Memory B cell (primary cell): Measurements from ENCODE around the gene DLGAP4.

ENCODE experiments used
- ATAC-seq: fragments of 150-1000 bp; cut with Tn5 transposase; 2 replicates; pipeline ENCODE4 v1.10.0; 2021; ENCODE audit warnings: low read depth, mild to moderate bottlenecking, moderate library complexity
- DNase-seq, 2 donors: peaks; one replicate each; pipeline ENCODE4 v3.0.0; 2022; ENCODE audit warnings: low spot score in 2 of 2
- H3K27ac Mint-ChIP-seq: one replicate; pipeline ENCODE4 v1.8.0; 2022; ENCODE audit warnings: mild to moderate bottlenecking, moderate library complexity, mixed read lengths
- H3K27me3 Mint-ChIP-seq: one replicate; pipeline ENCODE4 v1.8.0; 2022; ENCODE audit warnings: mixed read lengths
- H3K36me3 Mint-ChIP-seq: one replicate; pipeline ENCODE4 v1.8.0; 2022; ENCODE audit warnings: mild to moderate bottlenecking, mixed read lengths
- H3K4me1 Mint-ChIP-seq: one replicate; pipeline ENCODE4 v1.8.0; 2022; ENCODE audit warnings: mixed read lengths
- H3K4me3 Mint-ChIP-seq: one replicate; pipeline ENCODE4 v1.8.0; 2022; ENCODE audit warnings: mild to moderate bottlenecking, moderate library complexity, mixed read lengths
- H3K9me3 Mint-ChIP-seq: one replicate; pipeline ENCODE4 v1.8.0; 2022; ENCODE audit warnings: mixed read lengths

Gene DLGAP4

GRCh38 chr20:36340593-36340990 is 34.5 kb downstream of the DLGAP4 start:
- DNase-seq (no peak), ATAC-seq (no peak)
- Mint-ChIP-seq H3K27me3 (peaks cover 30% of the 10 kb centered on the region), H3K4me3 (no peak overlapping the region), H3K36me3 (no peaks in the 10 kb centered on the region), H3K9me3 (no peaks in the 10 kb centered on the region), H3K4me1 (peaks cover 3% of the 10 kb centered on the region), H3K27ac (no peak overlapping the region)

- Mint-ChIP-seq H3K4me1 (peaks cover 3% of the 10 kb centered on the region), H3K36me3 (no peaks in the 10 kb centered on the region), H3K9me3 (no peaks in the 10 kb centered on the region), H3K27me3 (peaks cover 26% of the 10 kb centered on the region), H3K4me3 (no peak overlapping the region), H3K27ac (no peak overlapping the region)
- DNase-seq: no peak
- no peak for ATAC-seq
These were observed 35.3 kb downstream of the DLGAP4 start for GRCh38 chr20:36341331-36342020.

GRCh38 chr20:36342331-36343120 is 36.4 kb downstream of the DLGAP4 start:
- ATAC-seq: no peak
- Mint-ChIP-seq H3K4me3 (no peak overlapping the region), H3K36me3 (no peaks in the 10 kb centered on the region)

DNA sequence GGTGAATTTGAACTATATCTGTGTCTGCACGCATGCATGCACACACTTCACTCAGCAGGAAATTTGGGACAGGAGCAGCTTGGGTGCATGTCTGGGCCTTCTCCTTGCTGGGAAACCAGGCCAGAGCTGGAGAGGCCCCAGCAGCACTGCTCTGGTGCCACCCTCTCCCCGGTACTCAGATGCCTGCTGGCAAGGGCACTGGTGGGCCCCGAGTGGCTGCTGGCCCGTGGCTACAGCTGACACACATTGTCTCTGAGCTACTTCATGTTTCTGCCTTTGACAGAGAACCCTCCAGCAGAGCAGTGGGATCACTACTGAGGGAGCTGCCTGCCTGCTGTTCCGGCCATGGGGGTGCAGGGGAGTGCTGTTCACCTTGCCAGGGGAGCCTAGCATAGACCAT is 37.5 kb downstream of the DLGAP4 start:
- no peak overlapping the region for H3K27ac Mint-ChIP-seq
- peaks cover 3% of the 10 kb centered on the region for H3K4me1 Mint-ChIP-seq
- no peak for DNase-seq
- no peak overlapping the region for H3K4me3 Mint-ChIP-seq
- ATAC-seq: no peak
- H3K36me3 Mint-ChIP-seq: no peaks in the 10 kb centered on the region
- no peaks in the 10 kb centered on the region for H3K9me3 Mint-ChIP-seq
- peaks cover 24% of the 10 kb centered on the region for H3K27me3 Mint-ChIP-seq

More at GRCh38 chr20:36342331-36343120, 36.4 kb downstream of the DLGAP4 start:
- Mint-ChIP-seq H3K27ac (no peak overlapping the region), H3K27me3 (peaks cover 26% of the 10 kb centered on the region), H3K4me1 (peaks cover 3% of the 10 kb centered on the region), H3K9me3 (no peaks in the 10 kb centered on the region)
- DNase-seq: no peak

- H3K4me3 Mint-ChIP-seq: no peak overlapping the region
- ATAC-seq: no peak
- DNase-seq: no peak
- H3K9me3 Mint-ChIP-seq: no peaks in the 10 kb centered on the region
- peaks cover 24% of the 10 kb centered on the region for H3K27me3 Mint-ChIP-seq
- no peak overlapping the region for H3K27ac Mint-ChIP-seq
- no peaks in the 10 kb centered on the region for H3K36me3 Mint-ChIP-seq
- H3K4me1 Mint-ChIP-seq: peaks cover 1% of the 10 kb centered on the region
These were observed 38.5 kb downstream of the DLGAP4 start for GRCh38 chr20:36344517-36345132.

DNA sequence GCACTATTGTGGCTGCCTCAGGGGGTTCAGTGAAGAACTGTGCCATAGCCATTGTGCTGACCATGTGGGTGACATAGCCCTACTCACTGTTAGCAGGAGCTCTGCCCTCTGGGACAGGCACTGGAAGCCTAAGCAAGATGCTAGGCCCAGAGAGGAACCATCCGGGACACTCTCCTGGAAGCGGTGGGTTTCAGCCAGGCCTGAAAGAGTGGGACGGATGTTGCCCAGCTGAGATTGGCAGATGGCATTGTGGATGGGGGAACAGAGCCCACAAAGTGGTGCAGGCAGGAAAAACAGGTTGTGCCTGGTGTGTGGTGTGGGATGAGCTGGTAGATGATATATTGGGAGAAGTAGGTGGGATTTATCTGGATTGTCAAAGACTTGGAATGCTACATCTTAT is 40.1 kb downstream of the DLGAP4 start:
- no peaks in the 10 kb centered on the region for H3K4me1 Mint-ChIP-seq
- no peak overlapping the region for H3K27ac Mint-ChIP-seq
- peaks cover 20% of the 10 kb centered on the region for H3K27me3 Mint-ChIP-seq
- no peaks in the 10 kb centered on the region for H3K9me3 Mint-ChIP-seq
- no peak for ATAC-seq
- no peak for DNase-seq
- H3K36me3 Mint-ChIP-seq: no peaks in the 10 kb centered on the region
- no peak overlapping the region for H3K4me3 Mint-ChIP-seq

DNA sequence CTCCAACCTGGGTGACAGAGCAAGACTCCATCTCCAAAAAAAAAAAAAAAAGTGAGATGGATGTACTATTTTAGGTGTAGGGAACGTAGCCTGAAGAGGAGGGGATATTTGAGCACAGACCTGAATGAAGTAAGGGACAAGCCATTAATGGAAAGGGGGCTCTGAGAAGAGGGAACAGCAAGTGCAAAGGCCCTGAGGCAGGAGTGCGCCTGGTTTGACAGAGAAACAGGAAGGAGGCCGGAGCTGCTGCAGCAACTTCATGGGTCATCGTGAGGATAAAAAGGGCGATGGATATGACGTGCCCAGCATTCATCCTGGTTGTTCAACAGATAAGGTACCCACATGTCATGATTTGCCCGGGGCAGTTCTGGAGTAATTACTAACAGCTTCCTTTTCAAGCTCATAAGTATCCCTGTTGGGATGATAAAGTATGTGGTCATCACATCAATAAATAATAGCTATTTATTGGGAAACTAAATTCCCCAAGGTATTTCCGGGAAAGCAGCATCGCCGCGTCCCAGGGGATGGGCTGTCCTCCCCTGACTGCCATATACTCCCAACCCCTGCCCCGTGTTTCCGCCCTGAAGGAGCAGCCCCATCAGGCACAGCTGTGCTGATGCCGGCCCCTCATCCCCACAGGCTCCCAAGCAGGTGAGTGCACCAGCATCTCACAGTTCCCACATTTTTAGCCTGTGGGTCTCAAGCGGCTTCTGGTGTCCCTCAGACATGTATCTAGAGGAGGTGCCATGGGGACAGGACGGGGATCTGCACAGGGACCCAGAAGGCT is 43.4 kb downstream of the DLGAP4 start:
- Mint-ChIP-seq H3K4me1 (no peaks in the 10 kb centered on the region), H3K27me3 (peaks cover 17% of the 10 kb centered on the region), H3K9me3 (no peaks in the 10 kb centered on the region), H3K36me3 (no peaks in the 10 kb centered on the region), H3K27ac (no peak overlapping the region), H3K4me3 (no peak overlapping the region)
- no peak for ATAC-seq
- no peak for DNase-seq

DNA sequence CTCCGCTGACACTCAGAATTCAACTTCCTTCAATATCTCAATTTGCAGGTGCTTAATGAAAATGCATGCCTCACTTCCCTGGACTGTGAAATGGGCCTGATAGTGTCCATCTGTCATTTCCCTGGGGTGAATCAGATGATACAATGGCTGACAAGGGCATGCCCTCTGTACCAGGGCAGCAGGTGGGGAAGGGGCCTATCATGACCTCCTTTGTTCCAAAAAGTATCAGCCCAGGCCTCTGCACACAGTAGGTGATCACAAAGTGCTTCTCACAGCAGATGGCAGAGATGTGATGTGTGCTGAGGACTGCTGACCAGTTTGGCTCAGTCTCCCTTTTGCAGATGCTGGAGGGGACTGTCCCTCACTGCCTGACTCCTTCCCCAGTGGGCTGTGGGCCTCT is 44.3 kb downstream of the DLGAP4 start:
- no peaks in the 10 kb centered on the region for H3K36me3 Mint-ChIP-seq
- peaks cover 17% of the 10 kb centered on the region for H3K27me3 Mint-ChIP-seq
- H3K27ac Mint-ChIP-seq: no peak overlapping the region
- H3K4me3 Mint-ChIP-seq: no peak overlapping the region
- no peaks in the 10 kb centered on the region for H3K4me1 Mint-ChIP-seq
- DNase-seq: no peak
- no peaks in the 10 kb centered on the region for H3K9me3 Mint-ChIP-seq
- no peak for ATAC-seq

- Mint-ChIP-seq H3K27me3 (peaks cover 18% of the 10 kb centered on the region), H3K4me1 (no peaks in the 10 kb centered on the region), H3K9me3 (no peaks in the 10 kb centered on the region), H3K4me3 (no peak overlapping the region), H3K36me3 (no peaks in the 10 kb centered on the region), H3K27ac (no peak overlapping the region)
- no peak for ATAC-seq
- DNase-seq: no peak
These were observed 45.8 kb downstream of the DLGAP4 start for GRCh38 chr20:36351937-36352336.

- DNase-seq (no peak), ATAC-seq (no peak)
- Mint-ChIP-seq H3K4me1 (no peaks in the 10 kb centered on the region), H3K27me3 (peaks cover 19% of the 10 kb centered on the region), H3K36me3 (no peaks in the 10 kb centered on the region), H3K9me3 (no peaks in the 10 kb centered on the region), H3K4me3 (no peak overlapping the region), H3K27ac (no peak overlapping the region)
These were observed 46.9 kb downstream of the DLGAP4 start for GRCh38 chr20:36352843-36353553.

DNA sequence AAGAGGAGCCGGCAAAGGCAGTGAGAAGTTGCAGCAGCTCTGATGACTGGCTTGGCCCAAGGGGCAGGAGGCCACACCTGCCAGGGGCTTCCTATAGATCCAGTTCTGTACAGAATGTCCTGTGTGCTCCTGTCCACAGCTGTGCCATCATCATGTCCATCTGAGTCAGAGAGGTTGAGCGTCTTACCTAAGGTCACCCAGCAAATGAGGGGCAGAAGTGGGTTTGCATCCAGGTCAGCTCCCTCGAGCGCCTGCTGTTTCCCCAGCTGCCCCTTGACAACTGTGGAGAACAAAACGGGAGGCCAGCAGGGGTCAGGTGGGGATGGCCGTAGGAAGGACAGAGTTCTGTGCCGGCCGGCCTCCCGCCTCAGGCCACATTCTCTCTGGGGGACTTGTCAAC is 47.6 kb downstream of the DLGAP4 start:
- no peak overlapping the region for H3K27ac Mint-ChIP-seq
- H3K4me3 Mint-ChIP-seq: no peak overlapping the region
- no peaks in the 10 kb centered on the region for H3K4me1 Mint-ChIP-seq
- H3K27me3 Mint-ChIP-seq: peaks cover 22% of the 10 kb centered on the region
- ATAC-seq (no peak), DNase-seq (no peak)
- no peaks in the 10 kb centered on the region for H3K36me3 Mint-ChIP-seq
- no peaks in the 10 kb centered on the region for H3K9me3 Mint-ChIP-seq

- ATAC-seq (no peak), DNase-seq (no peak)
- Mint-ChIP-seq H3K27me3 (peaks cover 20% of the 10 kb centered on the region), H3K36me3 (no peaks in the 10 kb centered on the region), H3K27ac (no peak overlapping the region), H3K4me3 (no peak overlapping the region), H3K9me3 (no peaks in the 10 kb centered on the region), H3K4me1 (no peaks in the 10 kb centered on the region)
These were observed 49.5 kb downstream of the DLGAP4 start for GRCh38 chr20:36355469-36356171.
